GM19452 (cell line): ENCODE results near the gene MAPK8.

Experiments
- ATAC-seq: cut with Tn5 transposase; IDR thresholded peaks from one replicate; pipeline ENCODE4 v1.9.1; 2021; ENCODE audit not compliant: unreplicated experiment

Gene MAPK8

GRCh38 chr10:48472501-48473069 is 166.1 kb downstream of the MAPK8 start:
- ATAC-seq = no peak

- no peak for ATAC-seq
These were observed 167.2 kb downstream of the MAPK8 start for GRCh38 chr10:48473704-48474103.

- no peak for ATAC-seq
These were observed 168.4 kb downstream of the MAPK8 start for GRCh38 chr10:48474765-48475365.

- ATAC-seq = no peak
These were observed 169.4 kb downstream of the MAPK8 start for GRCh38 chr10:48475943-48476278.

GRCh38 chr10:48476279-48476982 is 170.0 kb downstream of the MAPK8 start:
- no peak for ATAC-seq

GRCh38 chr10:48477141-48477540 is 170.7 kb downstream of the MAPK8 start:
- ATAC-seq = no peak

- no peak for ATAC-seq
These were observed 171.1 kb downstream of the MAPK8 start for GRCh38 chr10:48477616-48478015.

DNA sequence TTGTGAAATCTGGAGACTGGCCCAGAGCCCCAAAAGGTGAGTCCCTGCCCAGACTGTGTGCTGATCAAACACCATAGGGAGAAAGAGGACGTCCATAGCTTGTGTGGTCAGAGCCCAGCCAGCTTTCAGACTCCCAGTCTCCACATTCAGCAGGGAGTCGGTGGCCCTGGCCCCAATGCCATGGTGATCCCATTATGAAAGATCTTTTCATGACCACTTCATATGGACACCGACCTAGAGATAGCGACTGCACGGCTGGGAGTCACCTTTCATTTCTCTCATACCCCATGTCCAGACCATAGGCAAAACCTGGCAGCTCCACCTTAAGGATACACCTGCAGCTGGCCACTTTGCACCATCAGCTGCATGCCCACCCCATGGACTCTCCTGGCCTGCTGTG is 172.0 kb downstream of the MAPK8 start:
- no peak for ATAC-seq

DNA sequence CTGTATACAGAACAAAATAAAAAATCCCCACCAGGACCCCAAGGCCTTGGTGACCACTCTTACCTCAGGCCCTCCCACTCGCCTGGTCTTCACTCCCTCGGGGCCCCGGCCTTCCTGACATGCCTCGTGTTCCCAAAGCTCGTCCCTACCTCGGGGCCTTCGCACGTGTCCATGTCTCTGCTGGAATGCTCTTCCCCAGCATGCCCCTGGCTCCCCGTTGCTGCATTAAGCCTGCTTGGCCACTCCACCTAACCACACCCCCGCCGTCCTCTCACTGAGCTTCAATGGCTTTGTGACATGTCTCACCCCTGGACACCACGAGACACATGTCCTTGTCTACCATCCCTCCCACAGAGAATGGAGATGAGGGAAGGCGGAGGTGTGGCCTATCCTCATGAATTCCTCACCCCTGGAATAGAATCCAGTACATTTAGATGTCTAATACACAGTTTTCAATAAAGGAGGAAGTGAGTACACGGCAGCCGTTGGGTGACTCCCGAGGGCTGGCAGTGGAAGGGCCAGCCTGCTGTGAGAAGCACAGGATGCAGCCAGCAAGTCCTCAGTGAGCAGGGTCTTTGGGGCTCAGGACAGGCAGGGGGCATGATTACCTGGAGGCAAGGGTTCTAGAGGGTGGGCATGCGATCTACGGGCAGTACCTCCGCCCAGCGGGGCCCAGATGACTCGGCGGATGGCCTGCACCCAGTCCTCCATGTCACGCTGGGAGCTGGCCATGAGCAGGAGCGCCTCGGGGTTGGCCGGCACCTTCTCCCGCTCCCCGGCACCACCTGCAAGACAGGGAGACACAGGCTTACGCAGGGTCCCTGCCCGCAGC is 172.7 kb downstream of the MAPK8 start:
- no peak for ATAC-seq

DNA sequence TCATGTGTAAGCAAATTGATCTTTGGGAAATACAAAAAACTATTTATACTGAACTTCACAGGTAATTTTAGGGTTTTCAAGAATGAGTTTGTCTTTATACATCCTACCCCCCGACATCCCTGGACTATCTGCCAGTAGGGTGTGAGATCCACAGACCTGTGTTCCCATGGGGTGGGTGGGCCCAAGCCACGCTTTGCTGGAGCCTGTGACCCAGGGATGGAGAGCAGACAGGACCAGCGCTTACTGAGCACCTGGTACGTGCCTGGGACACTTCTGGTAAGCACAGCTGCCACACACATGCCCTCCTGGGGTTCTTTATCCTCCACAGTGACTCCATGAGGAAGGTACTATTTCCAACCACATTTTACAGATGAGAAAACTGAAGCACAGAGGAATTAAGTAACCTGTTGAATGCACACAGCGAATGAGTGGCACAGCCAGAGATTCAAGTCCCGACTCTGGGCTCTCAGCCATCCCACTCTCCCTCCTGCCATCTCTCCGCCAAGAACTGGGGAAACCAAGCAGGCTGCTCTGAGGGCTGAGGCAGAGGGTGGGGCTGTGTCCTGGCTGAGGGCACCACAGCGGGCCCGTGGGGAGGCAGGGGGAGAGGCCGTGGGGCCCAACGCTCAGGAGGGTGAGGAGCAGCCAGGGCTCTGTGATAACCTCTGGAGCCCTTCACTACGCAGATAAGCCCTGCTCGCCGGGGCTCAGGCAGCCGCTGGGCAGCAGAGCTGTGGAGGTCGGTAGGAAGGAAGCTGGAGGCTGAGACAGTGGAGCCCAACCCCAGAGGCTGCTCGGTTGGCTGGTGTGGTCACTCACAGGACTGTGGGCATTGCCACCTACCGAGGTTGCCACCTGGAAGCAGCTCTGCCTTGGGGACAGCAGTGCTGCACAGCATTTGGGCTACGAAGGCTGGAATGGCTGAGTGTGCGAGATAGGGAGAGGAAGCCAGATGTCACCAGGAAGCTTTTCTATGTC is 174.2 kb downstream of the MAPK8 start:
- ATAC-seq = no peak

DNA sequence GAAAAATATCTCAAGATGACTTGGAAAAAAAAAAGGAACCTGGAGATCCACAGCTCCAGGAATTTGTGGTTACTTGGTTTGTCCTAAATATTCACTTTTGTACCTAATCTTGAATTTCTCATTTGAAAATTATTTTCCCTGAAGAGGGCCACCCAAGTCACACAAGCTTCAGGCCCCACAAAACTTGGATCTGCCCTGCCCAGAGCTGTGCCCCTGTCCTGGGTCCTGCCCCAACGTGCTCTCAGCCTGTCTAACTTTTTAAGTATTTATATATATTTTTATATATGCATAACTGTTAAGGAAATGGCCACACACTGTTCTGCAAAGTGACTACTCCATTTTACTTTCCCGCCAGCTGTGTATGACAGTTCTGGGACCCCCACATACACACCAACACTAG is 174.9 kb downstream of the MAPK8 start:
- no peak for ATAC-seq

- ATAC-seq = no peak
These were observed 175.7 kb downstream of the MAPK8 start for GRCh38 chr10:48482207-48482606.

GRCh38 chr10:48484911-48485310 is 178.4 kb downstream of the MAPK8 start:
- ATAC-seq = no peak

GRCh38 chr10:48485711-48486110 is 179.2 kb downstream of the MAPK8 start:
- no peak for ATAC-seq

DNA sequence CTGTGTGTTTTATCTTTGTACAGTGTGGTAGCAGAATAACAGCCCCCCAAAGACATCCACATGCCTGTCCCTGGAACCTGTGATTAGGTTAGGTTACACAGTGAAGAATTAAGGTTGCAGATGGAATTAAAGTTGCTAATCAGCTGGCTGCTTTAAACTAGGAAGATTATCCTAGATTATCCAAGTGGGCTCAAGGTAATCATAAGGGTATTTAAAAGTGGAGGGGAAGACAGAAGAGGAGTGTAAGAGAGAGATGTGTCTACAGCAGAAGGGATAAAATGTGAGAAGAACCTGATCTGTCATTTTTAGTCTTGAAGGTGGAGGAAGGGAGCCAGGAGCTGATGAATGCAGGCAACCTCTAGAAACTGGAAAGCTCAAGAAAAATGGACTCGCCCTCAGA is 180.8 kb downstream of the MAPK8 start:
- ATAC-seq = no peak
